NCI-H524 treated with DMSO at 0.1 percent for 48 hours (cell line): ENCODE measurements around the gene GPRIN2.
"Not testable (repeated sequence)": the region's sequence is repeated elsewhere in the genome, so short reads cannot be mapped to it uniquely, and the experiment has no call there.

Experiments used
- DNase-seq: peaks from one replicate; lab custom pipeline; 2025; lab: John Stamatoyannopoulos, UW

Gene GPRIN2

GRCh38 chr10:46556515-46557318 lies at the start of gene GPRIN2:
Gene GPRIN2, minus strand, starts transcription at chr10:46556658. Its CDS starts 5,922 bp downstream, at chr10:46550736.
- no peak for DNase-seq

- DNase-seq: not testable (repeated sequence)
These were observed 44.1 kb upstream of the GPRIN2 start for GRCh38 chr10:46600516-46600915.

GRCh38 chr10:46597616-46598246 lies 41.3 kb upstream of the GPRIN2 start:
- not testable (repeated sequence) for DNase-seq

GRCh38 chr10:46596570-46596969 lies 40.1 kb upstream of the GPRIN2 start:
- not testable (repeated sequence) for DNase-seq

GRCh38 chr10:46594453-46595063 lies 38.1 kb upstream of the GPRIN2 start:
- DNase-seq: not testable (repeated sequence)

- DNase-seq: not testable (repeated sequence)
These were observed 36.8 kb upstream of the GPRIN2 start for GRCh38 chr10:46593307-46593706.

GRCh38 chr10:46591053-46591452 lies 34.6 kb upstream of the GPRIN2 start:
- not testable (repeated sequence) for DNase-seq

- not testable (repeated sequence) for DNase-seq
These were observed 33.1 kb upstream of the GPRIN2 start for GRCh38 chr10:46589589-46589988.

- not testable (repeated sequence) for DNase-seq
These were observed 31.8 kb upstream of the GPRIN2 start for GRCh38 chr10:46588221-46588620.

GRCh38 chr10:46587546-46587945 lies 31.1 kb upstream of the GPRIN2 start:
- DNase-seq: not testable (repeated sequence)

- DNase-seq: not testable (repeated sequence)
These were observed 28.8 kb upstream of the GPRIN2 start for GRCh38 chr10:46585246-46585645.

- DNase-seq: not testable (repeated sequence)
These were observed 27.7 kb upstream of the GPRIN2 start for GRCh38 chr10:46584196-46584595.

- DNase-seq: not testable (repeated sequence)
These were observed 26.1 kb upstream of the GPRIN2 start for GRCh38 chr10:46582568-46582967.

- DNase-seq: not testable (repeated sequence)
These were observed 25.5 kb upstream of the GPRIN2 start for GRCh38 chr10:46581997-46582396.

- not testable (repeated sequence) for DNase-seq
These were observed 22.9 kb upstream of the GPRIN2 start for GRCh38 chr10:46579378-46579777.

GRCh38 chr10:46578474-46579178 lies 22.2 kb upstream of the GPRIN2 start, which contains the start of gene SYT15:
Gene SYT15, plus strand, starts transcription at chr10:46579128. Its CDS starts 41 bp downstream, at chr10:46579169.
- not testable (repeated sequence) for DNase-seq

- not testable (repeated sequence) for DNase-seq
These were observed 21.4 kb upstream of the GPRIN2 start for GRCh38 chr10:46577624-46578473.

GRCh38 chr10:46573884-46574283 lies 17.4 kb upstream of the GPRIN2 start:
- not testable (repeated sequence) for DNase-seq

- not testable (repeated sequence) for DNase-seq
These were observed 16.9 kb upstream of the GPRIN2 start for GRCh38 chr10:46573314-46573713.

- DNase-seq: not testable (repeated sequence)
These were observed 16.3 kb upstream of the GPRIN2 start for GRCh38 chr10:46572765-46573164.

- not testable (repeated sequence) for DNase-seq
These were observed 14.2 kb upstream of the GPRIN2 start for GRCh38 chr10:46570655-46571054.
